GM18511 (cell line): ENCODE measurements around the gene SLC27A4.
A peak's percentile ranks its signal among the peaks of the same experiment; 100 is the strongest.
"Not testable (repeated sequence)": the region's sequence is repeated elsewhere in the genome, so short reads cannot be mapped to it uniquely, and the experiment has no call there.

ENCODE experiments used
- ATAC-seq: cut with Tn5 transposase; IDR thresholded peaks from one replicate; pipeline ENCODE4 v1.9.1; 2021; ENCODE audit warnings: mild to moderate bottlenecking, moderate library complexity; ENCODE audit not compliant: unreplicated experiment

Gene SLC27A4

GRCh38 chr9:128323791-128324190, 16.5 kb upstream of the SLC27A4 start:
- ATAC-seq: no peak

- ATAC-seq: no peak
Observed at GRCh38 chr9:128324401-128324800, 15.9 kb upstream of the SLC27A4 start.

- no peak for ATAC-seq
Observed at GRCh38 chr9:128325629-128326028, 14.7 kb upstream of the SLC27A4 start.

GRCh38 chr9:128333451-128333869, 6.9 kb upstream of the SLC27A4 start:
- ATAC-seq: no peak

GRCh38 chr9:128335161-128335560, 5.2 kb upstream of the SLC27A4 start:
- ATAC-seq: no peak

- ATAC-seq: no peak
Observed at GRCh38 chr9:128335914-128336313, 4.4 kb upstream of the SLC27A4 start.

GRCh38 chr9:128337936-128338335, 2.4 kb upstream of the SLC27A4 start:
- ATAC-seq: no peak

GRCh38 chr9:128338852-128339614, 1.3 kb upstream of the SLC27A4 start:
- ATAC-seq: not testable (repeated sequence)

GRCh38 chr9:128340691-128341434, 536 bp downstream of the SLC27A4 start:
- ATAC-seq: peak; percentile 17

GRCh38 chr9:128341435-128341849, 1.1 kb downstream of the SLC27A4 start:
- no peak for ATAC-seq

- no peak for ATAC-seq
Observed at GRCh38 chr9:128342971-128343680, 2.8 kb downstream of the SLC27A4 start.

GRCh38 chr9:128343855-128344254, 3.5 kb downstream of the SLC27A4 start:
- no peak for ATAC-seq

- ATAC-seq: no peak
Observed at GRCh38 chr9:128344931-128345605, 4.7 kb downstream of the SLC27A4 start.

- no peak for ATAC-seq
Observed at GRCh38 chr9:128349125-128349524, 8.8 kb downstream of the SLC27A4 start.

- ATAC-seq: no peak
Observed at GRCh38 chr9:128349772-128350171, 9.4 kb downstream of the SLC27A4 start.

GRCh38 chr9:128355451-128355850, 15.1 kb downstream of the SLC27A4 start:
- no peak for ATAC-seq

GRCh38 chr9:128358090-128358489, 17.8 kb downstream of the SLC27A4 start:
- no peak for ATAC-seq

GRCh38 chr9:128358861-128359260, 18.5 kb downstream of the SLC27A4 start:
- ATAC-seq: no peak

- ATAC-seq: no peak
Observed at GRCh38 chr9:128360826-128361225, 20.5 kb downstream of the SLC27A4 start.

GRCh38 chr9:128361296-128361985, 21.1 kb downstream of the SLC27A4 start:
- no peak for ATAC-seq
